GM18511 (cell line): Measurements from ENCODE around the gene MYL12B.
"Not testable (repeated sequence)": the region's sequence is repeated elsewhere in the genome, so short reads cannot be mapped to it uniquely, and the experiment has no call there.

ENCODE experiments used
- ATAC-seq: cut with Tn5 transposase; IDR thresholded peaks from one replicate; pipeline ENCODE4 v1.9.1; 2021; ENCODE audit warnings: mild to moderate bottlenecking, moderate library complexity; ENCODE audit not compliant: unreplicated experiment

MYL12B gene

DNA sequence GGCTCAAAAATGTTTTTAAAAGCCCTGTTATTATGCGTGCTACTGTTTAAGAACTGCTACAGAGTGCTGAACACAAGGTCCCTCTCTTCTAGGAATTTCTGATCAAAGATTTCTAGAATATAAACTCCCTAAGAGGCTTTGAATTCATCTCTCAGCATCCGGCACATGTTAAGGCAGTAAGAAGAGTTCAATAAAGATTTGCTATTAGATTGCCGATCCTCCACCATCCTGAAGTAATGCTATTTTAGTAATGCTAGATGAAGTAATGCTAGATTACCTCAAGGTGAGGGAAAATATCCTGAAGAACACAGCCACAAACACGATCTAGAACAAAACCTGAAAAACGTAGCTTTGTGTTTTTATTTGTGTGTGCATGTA lies 949 bp upstream of the MYL12B start:
- no peak for ATAC-seq

DNA sequence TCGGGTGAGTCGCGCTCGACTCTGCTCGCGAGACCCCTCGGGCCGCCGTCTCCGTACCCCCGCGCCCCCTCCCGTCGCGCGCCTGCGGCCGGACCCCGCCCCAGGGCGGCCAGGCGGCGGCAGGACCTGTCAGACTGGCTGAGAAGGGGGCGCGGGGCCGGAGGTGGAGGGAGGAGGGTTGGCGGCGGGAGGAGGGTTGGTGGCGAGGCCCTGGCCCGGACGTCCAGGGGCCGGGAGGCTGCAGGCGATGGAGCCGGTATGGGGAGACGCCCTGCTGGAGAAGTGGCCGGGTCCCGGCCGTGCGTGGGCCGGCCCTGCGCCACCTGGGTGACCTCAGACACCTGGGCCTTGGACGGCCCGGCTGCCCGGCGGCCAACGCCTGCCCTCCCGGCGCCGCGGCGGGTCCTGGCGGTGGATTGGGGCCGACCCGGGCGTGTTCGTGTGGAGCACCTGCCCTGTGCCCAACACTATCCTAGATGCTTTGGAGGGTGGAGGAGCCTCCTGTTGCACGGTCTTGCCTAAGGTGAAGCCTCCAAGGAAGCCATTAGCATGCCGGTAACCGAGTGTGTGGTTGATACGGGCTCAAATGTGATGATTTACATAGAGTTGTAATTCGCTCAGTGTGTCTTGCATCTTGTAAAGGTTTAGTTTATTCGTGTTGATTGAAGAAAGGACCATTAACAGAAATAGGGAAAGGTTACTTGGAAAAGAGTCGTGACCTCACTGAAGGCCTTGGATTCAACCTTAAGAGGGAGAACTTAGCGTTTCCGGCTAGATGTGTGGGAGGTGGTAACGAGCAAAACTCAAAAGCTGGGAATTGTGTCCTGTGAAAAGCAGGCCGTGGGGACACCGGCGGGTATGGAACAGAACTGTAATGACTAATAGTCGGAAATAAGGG lies 550 bp downstream of the MYL12B start:
- ATAC-seq: peak; percentile 44

DNA sequence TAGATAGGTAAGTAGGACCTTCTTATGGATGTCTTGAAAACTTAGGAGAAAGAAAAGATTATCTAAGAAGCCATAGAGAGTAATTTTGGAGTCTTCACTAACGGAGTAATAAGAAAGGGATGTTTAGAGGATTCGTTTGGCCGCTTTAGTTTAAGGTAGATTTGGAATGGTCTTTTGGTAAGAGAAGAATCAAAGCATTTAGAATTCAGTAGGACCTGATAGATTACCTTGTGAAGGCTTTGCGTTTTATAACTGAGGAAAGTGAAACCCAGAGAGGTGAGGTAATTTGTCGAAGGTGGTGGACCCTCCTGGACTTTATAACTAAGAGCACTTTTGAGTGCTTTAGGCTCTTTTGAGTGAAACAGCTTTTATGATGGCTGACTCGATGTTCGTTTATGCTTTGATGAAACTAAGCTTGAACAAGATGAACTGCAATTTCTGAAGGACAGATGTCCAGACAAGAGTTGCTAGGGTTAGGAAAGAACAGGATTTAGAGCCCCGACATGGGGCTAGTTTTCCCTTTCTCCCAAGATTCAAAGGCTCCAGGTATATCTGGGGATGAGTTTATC lies 1.3 kb downstream of the MYL12B start:
- ATAC-seq: no peak

- no peak for ATAC-seq
Observed at GRCh38 chr18:3264362-3264761, 2.4 kb downstream of the MYL12B start.

DNA sequence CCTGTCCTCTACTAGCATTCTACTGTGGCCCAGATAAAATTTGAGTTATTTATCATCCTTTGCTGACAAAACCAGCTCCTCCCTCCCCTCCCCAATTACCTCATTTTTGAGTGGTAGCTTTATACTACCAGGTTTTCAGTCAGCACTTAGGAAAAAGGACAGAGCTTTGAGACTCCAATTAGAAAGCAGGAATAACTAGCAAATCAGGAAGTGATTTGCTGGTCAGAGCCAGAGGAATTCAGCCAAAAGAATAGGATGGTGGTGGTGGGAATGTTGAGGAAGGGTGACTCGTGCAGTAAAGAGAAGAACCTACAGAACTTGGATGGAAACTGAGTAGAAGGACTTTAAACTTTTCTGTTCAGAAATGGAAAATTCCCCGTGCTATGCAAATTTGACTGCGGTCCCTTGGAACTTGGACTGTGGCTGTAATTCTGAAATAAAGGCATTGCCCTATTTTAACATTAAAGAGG lies 3.7 kb downstream of the MYL12B start:
- ATAC-seq: no peak

GRCh38 chr18:3266062-3266608 lies 4.2 kb downstream of the MYL12B start:
- ATAC-seq: no peak

DNA sequence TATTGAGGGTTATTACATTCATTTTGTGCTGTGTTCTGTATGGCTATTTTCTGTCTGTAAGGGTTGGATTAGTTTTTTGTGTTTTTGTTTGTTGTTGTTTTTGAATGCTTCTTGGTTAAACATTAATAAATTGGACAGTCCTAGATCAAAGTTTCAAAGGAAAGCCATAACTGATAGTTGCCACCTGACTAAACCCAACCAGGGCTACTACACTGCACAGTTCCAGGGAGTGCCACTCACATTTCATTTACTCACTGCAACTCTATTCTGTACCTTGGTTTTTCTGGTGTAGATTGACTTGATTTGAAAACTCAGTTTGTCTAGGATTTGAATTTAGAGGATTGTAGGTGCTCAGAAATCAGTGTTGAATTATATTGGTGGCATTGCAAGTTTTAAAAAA lies 6.4 kb downstream of the MYL12B start:
- no peak for ATAC-seq

DNA sequence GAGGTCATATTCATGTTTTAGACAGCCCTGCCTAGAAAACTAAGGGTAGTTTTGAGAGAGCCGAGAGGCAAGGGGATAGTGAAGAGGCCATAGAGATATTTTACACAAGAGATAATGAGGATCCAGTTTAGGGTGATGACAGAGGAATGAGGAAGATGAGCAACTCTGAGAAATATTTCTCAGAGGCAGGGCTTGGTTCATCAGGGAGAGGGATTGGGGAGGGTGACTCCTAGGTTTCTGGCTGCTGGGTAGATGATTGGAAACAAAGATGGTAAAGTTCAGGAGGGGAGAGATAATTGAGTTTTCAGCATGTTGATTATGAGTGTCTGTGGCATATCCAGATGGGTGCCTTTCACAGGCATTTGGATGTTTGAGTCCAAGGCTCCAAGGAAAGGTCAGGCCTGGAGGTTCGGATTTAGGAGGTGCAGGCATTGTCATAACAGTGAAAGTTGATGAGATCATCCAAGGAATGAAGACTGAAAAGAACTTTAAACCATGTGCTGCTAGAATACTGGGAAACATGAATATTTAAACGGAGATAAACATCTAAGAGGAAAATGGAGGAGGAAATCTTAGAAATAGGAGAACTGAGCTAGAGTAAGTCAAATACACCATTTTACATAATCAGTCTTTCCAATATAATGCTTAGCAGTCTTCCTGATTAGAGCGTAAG lies 7.4 kb downstream of the MYL12B start:
- ATAC-seq: no peak

DNA sequence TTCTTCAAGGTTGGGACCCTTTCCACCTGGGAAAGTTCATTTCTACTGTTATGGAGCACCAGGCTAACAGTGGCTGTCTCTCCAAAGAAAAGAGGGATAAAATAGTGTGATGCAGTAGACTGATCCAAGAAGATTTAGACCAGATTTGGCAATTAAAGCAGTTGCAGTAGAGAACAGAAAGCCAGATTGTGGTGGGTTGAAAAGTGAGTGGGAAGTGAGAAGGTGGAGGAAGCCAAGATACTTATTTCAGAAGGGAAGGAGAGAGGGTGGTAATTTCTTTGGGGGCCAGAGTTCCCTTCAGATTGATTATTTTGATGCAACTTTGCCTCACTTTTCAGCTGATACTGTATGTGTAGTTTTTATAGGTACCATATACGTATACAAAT lies 8.0 kb downstream of the MYL12B start:
- no peak for ATAC-seq

- ATAC-seq: no peak
Observed at GRCh38 chr18:3273042-3273441, 11.1 kb downstream of the MYL12B start.

DNA sequence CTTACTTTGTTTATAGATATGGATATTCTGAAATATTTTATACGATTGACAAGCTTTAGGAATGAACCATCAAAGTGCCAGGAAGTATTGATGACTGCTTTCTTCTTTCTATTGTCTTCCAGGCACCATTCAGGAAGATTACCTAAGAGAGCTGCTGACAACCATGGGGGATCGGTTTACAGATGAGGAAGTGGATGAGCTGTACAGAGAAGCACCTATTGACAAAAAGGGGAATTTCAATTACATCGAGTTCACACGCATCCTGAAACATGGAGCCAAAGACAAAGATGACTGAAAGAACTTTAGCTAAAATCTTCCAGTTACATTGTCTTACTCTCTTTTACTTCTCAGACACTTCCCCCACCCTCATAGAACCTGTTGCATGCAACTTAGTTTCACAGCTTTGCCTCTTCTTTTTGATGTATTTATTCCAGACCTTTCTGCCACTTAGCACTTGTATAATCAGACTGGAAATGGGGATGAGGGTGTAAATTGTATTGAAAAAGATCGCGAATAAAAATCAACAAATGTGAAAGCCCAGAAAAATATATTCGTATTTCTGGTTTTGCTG lies 15.8 kb downstream of the MYL12B start:
- not testable (repeated sequence) for ATAC-seq

DNA sequence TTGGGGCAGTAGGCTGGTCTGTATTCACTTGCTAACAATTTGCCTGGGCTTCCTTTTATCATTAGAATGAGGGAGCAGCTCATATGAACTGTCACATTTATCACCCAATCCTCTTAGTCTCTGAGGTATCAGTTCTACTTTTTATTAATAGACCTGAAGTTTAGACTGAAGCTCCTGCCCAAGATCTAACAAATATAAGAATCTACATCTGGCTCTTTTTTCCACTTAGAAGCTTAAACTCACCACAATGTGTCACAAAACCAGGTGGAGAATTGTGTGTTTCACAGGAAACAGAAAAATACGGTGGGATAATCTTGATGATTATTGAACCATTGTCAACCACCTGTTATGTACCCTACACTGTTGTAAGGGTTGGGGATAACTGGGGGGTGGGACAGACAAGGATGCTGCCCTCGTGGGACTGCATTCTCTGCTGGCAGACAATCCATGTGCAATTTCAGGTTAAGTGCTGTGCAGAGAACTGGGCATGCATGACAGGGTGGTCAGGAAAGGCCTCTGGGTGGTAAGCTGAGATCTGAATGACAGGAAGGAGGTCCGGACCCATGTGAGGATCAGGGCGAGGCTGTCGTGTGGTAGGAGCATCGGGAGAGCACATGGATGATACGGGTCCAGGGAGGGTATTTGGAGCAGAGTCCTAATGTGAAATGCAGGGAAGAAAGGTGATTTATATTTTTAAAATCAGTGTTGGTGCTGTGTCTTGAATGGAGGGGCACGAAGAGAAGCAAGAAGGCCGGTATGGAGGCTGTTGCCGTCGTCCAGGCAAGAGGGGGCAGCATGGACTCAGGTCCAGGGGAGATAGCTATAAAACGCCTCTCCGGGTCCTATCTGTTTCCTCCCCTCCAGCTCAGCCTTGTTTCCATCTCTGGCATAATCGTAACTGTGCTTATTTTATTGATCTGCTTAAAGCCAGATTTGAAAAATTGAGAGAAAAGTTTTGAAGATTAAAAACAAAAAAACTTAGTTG lies 17.6 kb downstream of the MYL12B start:
- ATAC-seq: peak; percentile 92

- ATAC-seq: no peak
Observed at GRCh38 chr18:3281456-3282400, 19.8 kb downstream of the MYL12B start.

DNA sequence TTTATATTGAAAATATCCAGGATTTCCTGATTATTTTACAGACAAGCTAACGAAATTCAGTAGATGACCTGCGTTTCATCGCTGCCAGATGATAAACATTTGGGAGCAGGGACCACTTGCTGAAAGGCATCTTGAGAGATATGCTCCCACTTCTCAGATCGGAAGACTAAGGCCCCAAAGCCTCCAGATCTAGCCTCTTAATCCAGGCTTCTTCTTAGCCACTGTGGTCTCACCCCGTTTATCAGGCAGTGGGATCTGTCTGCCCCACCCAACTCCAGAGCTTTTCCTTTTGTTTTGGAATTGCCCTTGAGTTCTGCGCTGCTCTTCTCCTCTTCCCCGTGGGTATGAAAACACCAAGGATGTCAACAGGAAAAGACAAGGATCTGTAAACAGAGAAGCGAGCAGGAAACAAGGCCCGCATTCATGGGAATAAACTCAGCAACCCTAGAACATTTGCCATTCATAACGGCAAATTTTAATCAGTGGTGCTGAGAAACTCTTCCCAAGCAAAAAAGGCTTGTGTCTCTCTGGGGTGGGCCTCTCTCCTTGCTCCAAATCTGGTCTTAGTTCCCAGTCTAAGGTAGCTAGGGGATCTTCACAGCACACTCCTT lies 21.4 kb downstream of the MYL12B start:
- no peak for ATAC-seq

DNA sequence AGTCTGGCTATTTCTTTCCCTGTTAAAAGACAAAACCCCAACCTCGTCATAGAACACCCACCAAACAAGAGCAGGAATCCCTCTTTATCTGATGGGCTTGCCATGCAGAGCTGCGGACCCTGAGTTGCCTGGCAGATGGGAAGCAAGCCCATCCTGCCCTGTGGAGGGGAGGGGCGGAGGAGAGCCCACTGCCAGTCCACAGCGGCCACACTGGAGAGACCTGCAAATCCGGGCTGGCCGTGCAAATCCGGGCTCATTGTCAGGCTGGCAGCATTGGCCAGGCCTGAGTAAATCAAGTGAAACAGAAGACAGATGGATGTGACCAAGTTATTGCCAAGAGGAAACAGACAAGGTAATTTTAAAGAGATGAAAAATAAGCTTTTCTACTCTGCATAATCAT lies 22.0 kb downstream of the MYL12B start:
- no peak for ATAC-seq

GRCh38 chr18:3284501-3284900 lies 22.6 kb downstream of the MYL12B start:
- no peak for ATAC-seq

GRCh38 chr18:3286159-3286558 lies 24.2 kb downstream of the MYL12B start:
- ATAC-seq: no peak

DNA sequence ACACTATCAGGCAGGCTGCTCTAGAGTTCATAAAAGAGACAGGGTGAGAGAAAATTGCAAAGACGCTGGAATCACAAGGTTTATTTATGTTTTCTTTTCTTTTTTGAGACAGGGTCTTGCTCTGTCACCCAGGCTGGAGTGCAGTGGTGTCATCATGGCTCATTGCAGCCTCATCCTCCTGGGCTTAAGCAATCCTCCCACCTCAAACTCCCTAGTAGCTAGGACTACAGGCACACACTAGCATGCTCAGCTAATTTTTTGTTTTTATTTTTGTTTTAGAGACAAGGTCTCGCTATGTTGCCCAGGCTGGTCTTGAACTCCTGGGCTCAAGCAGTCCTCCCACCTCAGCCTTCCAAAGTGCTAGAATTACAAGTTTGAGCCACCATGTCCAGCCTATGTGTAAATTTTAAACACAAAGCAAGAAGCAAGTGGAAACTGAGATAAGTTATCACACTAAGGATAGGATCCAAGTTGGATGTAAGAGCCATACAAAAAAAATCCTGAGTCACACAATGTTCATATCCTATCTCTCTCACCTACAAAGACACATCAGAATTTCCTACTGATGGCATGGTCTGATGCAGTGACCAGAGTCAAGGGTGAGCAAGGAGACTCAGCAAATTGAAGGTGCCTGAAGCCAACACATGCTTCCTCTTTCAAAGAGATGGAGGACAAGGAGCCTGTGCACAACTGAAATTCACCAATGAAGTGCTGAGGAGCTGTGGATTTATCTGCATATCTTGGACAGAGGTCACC lies 31.4 kb downstream of the MYL12B start:
- no peak for ATAC-seq
